Astrocyte of the cerebellum (primary cell): ENCODE data around the gene ACOT8.

Experiments used
- DNase-seq: peaks from one replicate; pipeline ENCODE4 v3.0.0-alpha.2; 2011; ENCODE audit warnings: low read depth
- H3K4me3 ChIP-seq: 2 replicates; pipeline ENCODE4 v1.5.1; 2011; ENCODE audit warnings: mild to moderate bottlenecking, low read depth, low read length, moderate library complexity
- in situ Hi-C: cut with HindIII; loops from 2 replicates; pipeline ENCODE4 v1.10.0; 2017; ENCODE audit warnings: low sequenced_read_pairs
- TF ChIP-seq, protein P1 (sequence below): IDR thresholded peaks from 2 replicates; pipeline ENCODE4 v1.5.1; 2012; ENCODE audit warnings: low read length, low read depth, moderate library complexity, mild to moderate bottlenecking; ENCODE audit errors: missing control alignments

ACOT8 gene

GRCh38 chr20:45887346-45887715, 30.1 kb upstream of the ACOT8 start, which contains the start of gene SPATA25:
Gene SPATA25, minus strand, starts transcription at chr20:45887622. Its CDS starts 32 bp downstream, at chr20:45887590.
- TF ChIP-seq, protein P1, sequence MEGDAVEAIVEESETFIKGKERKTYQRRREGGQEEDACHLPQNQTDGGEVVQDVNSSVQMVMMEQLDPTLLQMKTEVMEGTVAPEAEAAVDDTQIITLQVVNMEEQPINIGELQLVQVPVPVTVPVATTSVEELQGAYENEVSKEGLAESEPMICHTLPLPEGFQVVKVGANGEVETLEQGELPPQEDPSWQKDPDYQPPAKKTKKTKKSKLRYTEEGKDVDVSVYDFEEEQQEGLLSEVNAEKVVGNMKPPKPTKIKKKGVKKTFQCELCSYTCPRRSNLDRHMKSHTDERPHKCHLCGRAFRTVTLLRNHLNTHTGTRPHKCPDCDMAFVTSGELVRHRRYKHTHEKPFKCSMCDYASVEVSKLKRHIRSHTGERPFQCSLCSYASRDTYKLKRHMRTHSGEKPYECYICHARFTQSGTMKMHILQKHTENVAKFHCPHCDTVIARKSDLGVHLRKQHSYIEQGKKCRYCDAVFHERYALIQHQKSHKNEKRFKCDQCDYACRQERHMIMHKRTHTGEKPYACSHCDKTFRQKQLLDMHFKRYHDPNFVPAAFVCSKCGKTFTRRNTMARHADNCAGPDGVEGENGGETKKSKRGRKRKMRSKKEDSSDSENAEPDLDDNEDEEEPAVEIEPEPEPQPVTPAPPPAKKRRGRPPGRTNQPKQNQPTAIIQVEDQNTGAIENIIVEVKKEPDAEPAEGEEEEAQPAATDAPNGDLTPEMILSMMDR, result no peak
- no peak for DNase-seq
- H3K4me3 ChIP-seq, result no peak within 1 kb of the TSS
- in situ Hi-C loops, result loop anchor here (5.0 kb wide), 1 partner anchor 55 kb away; no protein-coding TSS in a partner anchor

- H3K4me3 ChIP-seq, result no peak overlapping the region
- TF ChIP-seq, protein P1, result no peak
- in situ Hi-C loops, result loop anchor here (5.0 kb wide), 1 partner anchor 56 kb away; no protein-coding TSS in a partner anchor
- DNase-seq, result no peak
Measured at GRCh38 chr20:45886590-45887345, 29.6 kb upstream of the ACOT8 start.

GRCh38 chr20:45883100-45883469, 25.9 kb upstream of the ACOT8 start:
- no peak overlapping the region for H3K4me3 ChIP-seq
- in situ Hi-C loops, result no loop called here
- TF ChIP-seq, protein P1, result no peak
- DNase-seq, result no peak

- in situ Hi-C loops, result no loop called here
- no peak for DNase-seq
- TF ChIP-seq, protein P1, result no peak
- H3K4me3 ChIP-seq, result no peak overlapping the region
Measured at GRCh38 chr20:45882469-45883099, 25.4 kb upstream of the ACOT8 start.

DNA sequence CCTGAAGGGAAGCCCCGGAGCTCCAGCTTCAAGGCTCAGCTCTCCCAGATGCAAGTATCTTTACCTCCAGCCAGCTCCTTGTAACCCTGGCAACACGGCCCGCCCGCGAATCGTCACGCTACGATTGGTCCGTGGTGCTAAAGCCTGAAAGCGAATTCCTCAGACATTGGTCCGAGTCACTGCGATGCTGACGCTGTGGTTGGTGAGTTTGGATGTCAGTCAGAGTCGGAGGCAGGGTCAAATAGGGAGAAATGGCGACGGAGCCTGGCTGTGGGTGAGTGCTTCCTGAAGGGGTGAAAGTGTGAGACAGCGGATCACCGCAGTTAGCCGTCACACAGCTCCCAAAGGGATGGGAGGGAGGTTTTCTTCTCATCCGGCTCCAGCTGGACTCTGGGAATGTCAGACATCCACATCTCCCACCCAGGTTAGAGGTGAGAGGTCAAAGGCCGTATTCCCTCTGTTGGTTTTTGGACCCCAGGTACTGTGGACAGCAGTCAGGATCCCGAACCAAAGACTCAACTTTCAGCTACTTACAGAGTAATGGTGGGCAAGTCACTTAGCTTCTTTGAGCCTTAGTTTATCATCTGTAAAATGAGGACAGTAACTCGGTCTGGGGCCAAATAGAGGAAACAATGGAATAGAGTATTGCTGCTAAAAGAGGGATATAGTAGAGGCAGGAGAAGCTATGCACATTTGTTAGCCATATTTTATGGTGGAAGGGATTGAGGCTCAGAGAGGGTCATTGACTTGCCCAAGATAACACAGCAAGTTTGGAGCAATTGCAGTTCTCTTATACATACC, 24.0 kb upstream of the ACOT8 start, which contains the start of gene ZSWIM1:
Gene ZSWIM1, plus strand, starts transcription at position 240 of the 801 bp plus-strand sequence. CDS start 1,366 bp downstream, outside the sequence.
- peak; percentile 99 for DNase-seq
- in situ Hi-C loops, result no loop called here
- H3K4me3 ChIP-seq, result peak within 1 kb of the TSS; percentile 64
- TF ChIP-seq, protein P1, result no peak

- in situ Hi-C loops, result no loop called here
- H3K4me3 ChIP-seq, result no peak overlapping the region
- DNase-seq, result no peak
- TF ChIP-seq, protein P1, result no peak
Measured at GRCh38 chr20:45878076-45878761, 21.0 kb upstream of the ACOT8 start.
